Measurements from ENCODE around the gene NDNF.

Gene NDNF

GRCh38 chr4:121107507-121107906 is 35.2 kb upstream of the NDNF start:
- no peak overlapping the region for H3K4me3 ChIP-seq (ENCODE audit: low read depth, low read length)
- no peak for DNase-seq (ENCODE audit: low read depth)
- no peak for TF ChIP-seq CTCF (IDR thresholded peaks at IDR 0.05; ENCODE audit: low read depth, low read length, missing control alignments)

DNA sequence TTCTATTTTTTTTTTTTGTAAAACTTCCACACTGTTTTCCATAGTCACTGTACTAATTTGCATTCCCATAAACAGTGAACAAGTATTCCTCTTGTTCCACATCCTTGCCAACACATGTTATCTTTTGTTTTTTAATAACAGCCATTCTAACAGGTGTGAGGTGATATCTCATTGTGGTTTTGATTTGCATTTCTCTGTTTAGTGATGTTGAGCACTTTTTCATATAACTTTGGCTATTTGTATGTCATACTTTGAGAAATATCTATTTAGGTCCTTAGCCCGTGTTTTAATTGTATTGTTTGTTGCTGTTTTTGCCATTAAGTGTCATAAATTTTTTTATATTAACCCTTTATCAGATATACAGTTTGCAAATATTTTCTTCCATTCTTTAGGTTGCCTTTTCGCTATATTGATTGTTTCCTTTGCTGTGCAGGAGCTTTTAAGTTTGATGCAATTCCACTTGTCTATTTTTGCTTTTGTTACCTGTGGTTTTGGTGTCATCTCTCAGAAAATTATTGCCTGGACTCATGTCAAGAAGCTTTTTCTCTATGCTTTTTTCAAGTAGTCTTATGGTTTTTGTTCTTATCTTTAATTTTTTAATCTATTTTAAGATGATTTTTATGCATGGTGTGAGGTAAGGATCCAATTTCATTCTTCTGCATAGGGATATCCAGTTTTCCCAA is 27.9 kb upstream of the NDNF start:
- no peak for DNase-seq (ENCODE audit: low read depth)
- no peak overlapping the region for H3K4me3 ChIP-seq (ENCODE audit: low read depth, low read length)
- no peak for TF ChIP-seq CTCF (IDR thresholded peaks at IDR 0.05; ENCODE audit: low read depth, low read length, missing control alignments)

GRCh38 chr4:121098266-121098665 is 25.9 kb upstream of the NDNF start:
- H3K4me3 ChIP-seq (ENCODE audit: low read depth, low read length): no peak overlapping the region
- DNase-seq (ENCODE audit: low read depth): no peak
- no peak for TF ChIP-seq CTCF (IDR thresholded peaks at IDR 0.05; ENCODE audit: low read depth, low read length, missing control alignments)

- no peak overlapping the region for H3K4me3 ChIP-seq (ENCODE audit: low read depth, low read length)
- peak; percentile 28 for TF ChIP-seq CTCF (IDR thresholded peaks at IDR 0.05; ENCODE audit: low read depth, low read length, missing control alignments)
- no peak for DNase-seq (ENCODE audit: low read depth)
Measured at GRCh38 chr4:121096629-121097028, 24.3 kb upstream of the NDNF start.

DNA sequence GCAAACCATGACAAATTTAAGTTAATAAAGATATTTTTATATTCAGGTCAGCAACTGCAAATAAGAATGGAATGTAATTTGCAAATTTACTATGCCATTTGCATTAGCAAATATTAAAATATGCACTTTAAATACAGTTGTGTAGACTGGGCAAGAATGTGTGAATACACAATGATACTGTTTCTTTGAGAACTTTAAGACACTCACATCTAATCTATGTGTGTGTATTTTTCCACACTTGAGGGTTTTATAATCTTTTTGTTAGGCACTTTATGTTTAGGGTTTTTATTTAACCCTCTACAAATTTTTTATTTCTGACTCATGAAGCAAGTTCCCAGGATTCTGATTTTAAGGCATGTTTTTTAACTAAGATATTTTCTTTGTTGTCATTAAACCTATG is 23.9 kb upstream of the NDNF start:
- no peak overlapping the region for H3K4me3 ChIP-seq (ENCODE audit: low read depth, low read length)
- no peak for DNase-seq (ENCODE audit: low read depth)
- TF ChIP-seq CTCF (IDR thresholded peaks at IDR 0.05; ENCODE audit: low read depth, low read length, missing control alignments): no peak

DNA sequence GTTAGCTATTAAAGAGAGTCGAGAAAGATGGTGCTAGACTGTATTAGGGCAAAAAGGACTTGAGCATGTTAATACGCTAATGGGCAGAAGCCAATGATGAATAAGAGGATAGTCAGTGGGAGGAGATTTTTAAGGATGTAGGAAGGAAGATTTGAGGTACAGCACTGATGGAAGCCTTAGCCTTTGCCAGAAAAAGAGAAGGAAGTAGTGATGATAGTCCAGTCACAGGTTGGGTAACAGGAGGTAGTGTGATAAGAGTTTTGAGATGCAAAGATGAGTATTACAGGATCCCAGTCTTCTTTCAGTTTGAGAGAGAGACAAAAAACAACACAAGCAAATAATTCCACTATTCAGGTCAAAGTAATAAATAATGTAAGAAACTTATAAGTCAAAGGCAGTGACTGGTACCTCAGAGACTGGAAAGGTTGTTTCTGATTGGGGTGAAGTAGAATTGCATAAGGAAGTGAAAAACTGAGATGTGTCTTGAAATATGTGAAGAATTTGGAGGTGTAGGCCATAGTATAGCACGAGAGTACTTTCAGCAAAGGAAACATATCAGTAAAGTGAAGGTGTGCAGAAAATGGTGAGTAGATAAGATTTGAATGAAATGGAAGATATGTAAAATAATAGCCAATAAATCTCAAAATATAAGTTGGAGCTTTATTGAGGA is 22.1 kb upstream of the NDNF start:
- DNase-seq (ENCODE audit: low read depth): no peak
- no peak overlapping the region for H3K4me3 ChIP-seq (ENCODE audit: low read depth, low read length)
- TF ChIP-seq CTCF (IDR thresholded peaks at IDR 0.05; ENCODE audit: low read depth, low read length, missing control alignments): no peak

DNA sequence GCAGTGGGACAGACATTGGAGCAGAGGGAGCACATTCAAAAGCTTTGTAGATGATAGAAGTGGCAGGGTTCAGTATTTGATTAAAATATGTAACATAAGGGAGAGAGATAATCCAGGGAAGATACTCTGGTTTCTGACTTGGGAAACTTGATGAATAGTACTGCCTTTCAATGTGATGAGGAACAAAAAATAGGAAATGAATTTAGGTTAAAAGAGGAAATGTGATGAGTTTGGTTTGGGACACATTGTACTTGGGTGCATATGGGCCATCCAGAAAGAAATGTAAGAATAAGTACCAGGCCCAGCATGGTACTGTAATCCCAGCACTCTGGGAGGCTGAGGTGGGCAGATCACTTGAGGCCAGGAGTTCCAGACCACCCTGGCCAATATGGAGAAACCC is 20.9 kb upstream of the NDNF start:
- no peak overlapping the region for H3K4me3 ChIP-seq (ENCODE audit: low read depth, low read length)
- TF ChIP-seq CTCF (IDR thresholded peaks at IDR 0.05; ENCODE audit: low read depth, low read length, missing control alignments): no peak
- DNase-seq (ENCODE audit: low read depth): no peak
